Measurements from ENCODE around the gene TMIE.
A peak's percentile ranks its signal among the peaks of the same experiment; 100 is the strongest.
"Not testable (repeated sequence)": the region's sequence is repeated elsewhere in the genome, so short reads cannot be mapped to it uniquely, and the experiment has no call there.

The TMIE gene

DNA sequence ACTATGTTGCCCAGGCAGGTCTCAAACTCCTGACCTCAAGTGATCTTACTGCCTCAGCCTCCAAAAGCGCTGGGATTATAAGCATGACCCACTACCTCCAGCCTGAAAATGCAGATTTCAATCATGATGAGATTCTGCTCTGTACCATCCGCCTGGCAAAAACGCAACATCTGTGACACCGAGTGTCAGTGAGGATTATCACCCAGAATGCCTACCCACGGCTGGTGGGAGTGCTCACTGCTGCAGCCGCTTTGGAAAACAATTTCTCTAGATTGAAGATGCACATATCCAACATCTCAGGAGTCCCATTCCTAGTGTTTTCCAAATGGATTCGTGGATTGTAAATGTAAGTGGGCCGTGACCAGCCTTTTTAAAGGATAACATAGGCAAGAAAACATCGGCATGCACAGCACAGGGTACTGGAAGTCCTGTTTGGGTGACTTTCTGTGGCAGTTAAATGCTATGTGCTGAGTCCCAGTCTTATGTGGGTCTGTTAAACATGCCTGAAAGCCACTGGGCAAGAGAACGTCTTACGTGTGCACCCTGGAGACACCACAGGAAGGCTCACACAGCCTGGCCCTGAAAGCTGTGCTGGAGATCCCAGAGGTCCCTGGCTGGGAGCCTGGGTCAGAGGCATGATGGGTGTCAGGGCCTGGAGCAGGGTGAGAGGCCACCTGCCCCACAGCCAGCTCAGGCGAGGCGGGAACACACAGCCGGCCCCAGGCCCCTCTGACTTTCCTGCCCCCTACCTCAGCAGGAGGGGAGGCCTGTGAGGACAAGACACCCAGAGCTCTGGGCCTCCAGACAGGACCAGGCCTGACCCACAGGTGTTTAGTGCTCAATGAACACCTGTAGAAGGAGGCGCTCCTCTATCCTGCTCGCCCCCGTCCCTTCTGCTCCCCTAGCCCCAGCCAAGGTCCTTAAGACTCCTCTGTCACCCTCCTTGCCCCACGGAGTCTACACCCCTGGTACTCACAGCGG, 15.6 kb downstream of the TMIE start:
- FAIRE-seq (no peak), DNase-seq (ENCODE audit: extremely low spot score, insufficient read length, low read depth) (no peak)

DNA sequence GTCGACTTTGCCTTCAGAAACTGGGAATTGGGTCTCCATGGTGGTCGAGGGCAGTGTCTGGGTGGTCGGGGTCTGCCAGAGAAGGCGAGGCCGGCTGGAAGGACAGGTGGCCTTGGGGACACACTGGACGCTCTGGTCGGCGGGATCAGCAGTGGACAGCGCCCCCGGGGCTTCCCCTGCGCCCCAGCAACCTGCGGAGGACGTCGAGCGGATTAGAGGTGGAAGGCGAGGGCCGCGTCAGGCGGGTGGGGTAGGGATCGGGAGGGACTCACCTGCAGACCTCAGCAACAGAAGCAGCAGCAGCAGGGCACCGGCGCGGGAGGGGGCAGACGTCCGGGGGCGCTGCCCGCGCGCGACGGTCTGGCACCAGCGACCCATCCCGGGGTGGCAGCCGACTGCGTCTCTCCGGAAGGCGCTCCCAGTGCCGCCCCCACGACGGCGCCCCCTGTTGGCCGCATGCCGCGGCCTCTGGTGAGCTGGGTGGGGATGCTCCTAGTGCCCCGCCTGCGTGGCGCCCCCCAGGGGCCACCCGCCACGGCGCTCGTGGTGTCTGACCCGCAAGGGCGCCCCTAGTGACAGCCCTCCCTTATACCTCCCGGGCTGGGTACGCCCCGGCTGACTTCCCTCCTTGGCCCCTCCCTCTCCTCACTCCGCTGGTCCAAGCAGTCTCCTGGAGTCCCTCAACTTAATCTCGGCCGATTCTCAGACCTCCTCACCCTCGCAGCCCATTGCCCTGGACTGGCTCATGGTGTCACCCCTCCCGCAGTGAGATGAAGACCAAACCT, 16.4 kb downstream of the TMIE start, which contains the start of gene PRSS50:
TSS of gene PRSS50 (minus strand) at position 423 of the 785 bp plus-strand sequence. CDS start at position 378, 45 bp downstream.
- FAIRE-seq (no peak), DNase-seq (ENCODE audit: extremely low spot score, insufficient read length, low read depth) (no peak)

GRCh38 chr3:46719044-46719565, 17.9 kb downstream of the TMIE start:
- DNase-seq (ENCODE audit: extremely low spot score, insufficient read length, low read depth) (no peak), FAIRE-seq (no peak)

DNA sequence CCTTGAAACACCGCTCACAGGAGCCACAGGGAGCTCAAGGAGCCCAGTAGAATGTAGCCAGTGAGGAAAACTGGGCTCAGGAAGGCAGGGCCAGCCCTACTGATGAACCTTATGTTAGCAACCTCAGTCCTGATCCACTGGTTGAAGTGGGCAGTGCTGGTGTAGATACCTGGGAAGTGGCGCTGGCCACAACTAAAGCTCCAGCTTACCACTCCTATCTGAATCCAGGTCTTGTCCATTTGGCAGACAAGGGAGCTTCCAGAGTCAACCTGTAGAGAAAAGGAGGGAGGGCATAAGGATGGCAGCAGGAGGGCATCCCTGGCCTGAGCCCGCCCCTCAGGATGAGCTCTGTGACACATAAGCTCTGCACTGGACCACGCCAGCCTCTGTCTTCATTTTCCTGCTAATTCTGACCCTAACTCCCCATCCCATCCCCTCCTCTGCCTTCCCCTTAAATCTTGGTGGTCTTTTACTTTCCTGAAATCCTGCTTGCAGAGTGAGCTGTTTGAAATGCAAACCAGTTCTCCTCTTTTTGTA, 18.6 kb downstream of the TMIE start:
- DNase-seq (ENCODE audit: extremely low spot score, insufficient read length, low read depth) (no peak), FAIRE-seq (no peak)

DNA sequence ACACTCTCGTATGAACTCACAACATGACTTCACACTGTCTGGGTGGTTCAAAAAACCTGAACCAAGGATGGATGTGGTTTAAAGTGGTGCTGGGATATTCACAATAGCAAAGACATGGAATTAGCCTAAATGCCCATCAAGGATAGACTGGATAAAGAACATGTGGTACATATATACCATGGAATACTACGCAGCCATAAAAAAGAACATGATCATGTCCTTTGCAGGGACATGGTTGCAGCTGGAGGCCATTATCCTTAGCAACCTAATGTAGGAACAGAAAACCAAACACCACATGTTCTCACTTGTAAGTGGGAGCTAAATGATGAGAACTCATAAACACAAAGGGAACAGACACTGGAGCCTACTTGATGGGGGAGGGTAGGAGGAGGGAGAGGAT, 19.8 kb downstream of the TMIE start:
- FAIRE-seq: no peak
- no peak for DNase-seq (ENCODE audit: extremely low spot score, insufficient read length, low read depth)

DNA sequence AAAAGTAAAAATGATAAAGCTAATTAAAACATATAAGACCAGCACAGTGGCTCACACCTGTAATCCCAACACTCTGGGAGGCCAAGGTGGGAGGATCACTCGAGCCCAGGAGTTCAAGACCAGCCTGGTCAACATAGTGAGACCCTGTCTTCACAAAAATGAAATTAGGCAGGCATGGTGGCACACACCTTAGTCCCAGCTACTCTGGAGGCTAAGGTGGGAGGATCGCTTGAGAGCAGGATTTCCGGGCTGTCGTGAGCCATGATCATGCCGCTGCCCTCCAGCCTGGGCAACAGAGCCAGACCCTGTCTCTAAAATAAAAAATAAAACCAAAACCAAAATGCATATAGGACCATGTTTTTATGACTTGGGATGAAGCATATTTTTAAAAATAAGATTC, 21.3 kb downstream of the TMIE start:
- DNase-seq (ENCODE audit: extremely low spot score, insufficient read length, low read depth): no peak
- FAIRE-seq: no peak

DNA sequence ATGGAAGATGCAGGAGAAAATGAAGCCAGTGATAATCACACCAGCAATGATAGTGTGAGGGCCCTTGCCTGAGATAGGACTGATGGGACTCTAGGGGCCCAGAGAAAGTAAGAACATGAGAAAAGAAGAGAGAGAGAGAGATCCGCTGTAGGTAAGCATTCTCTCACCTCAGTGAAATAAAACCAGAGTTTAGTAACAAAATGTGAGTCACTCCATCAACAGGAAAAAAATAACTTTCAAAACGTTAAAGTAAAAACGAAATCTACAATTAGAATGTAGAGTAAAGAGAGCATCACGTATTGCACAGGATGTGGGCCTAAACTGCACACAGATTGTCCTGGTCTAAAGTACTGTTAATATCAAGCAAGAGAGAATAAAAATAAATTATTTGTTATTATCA, 23.2 kb downstream of the TMIE start:
- peak; percentile 35 for FAIRE-seq
- DNase-seq (ENCODE audit: extremely low spot score, insufficient read length, low read depth): no peak

DNA sequence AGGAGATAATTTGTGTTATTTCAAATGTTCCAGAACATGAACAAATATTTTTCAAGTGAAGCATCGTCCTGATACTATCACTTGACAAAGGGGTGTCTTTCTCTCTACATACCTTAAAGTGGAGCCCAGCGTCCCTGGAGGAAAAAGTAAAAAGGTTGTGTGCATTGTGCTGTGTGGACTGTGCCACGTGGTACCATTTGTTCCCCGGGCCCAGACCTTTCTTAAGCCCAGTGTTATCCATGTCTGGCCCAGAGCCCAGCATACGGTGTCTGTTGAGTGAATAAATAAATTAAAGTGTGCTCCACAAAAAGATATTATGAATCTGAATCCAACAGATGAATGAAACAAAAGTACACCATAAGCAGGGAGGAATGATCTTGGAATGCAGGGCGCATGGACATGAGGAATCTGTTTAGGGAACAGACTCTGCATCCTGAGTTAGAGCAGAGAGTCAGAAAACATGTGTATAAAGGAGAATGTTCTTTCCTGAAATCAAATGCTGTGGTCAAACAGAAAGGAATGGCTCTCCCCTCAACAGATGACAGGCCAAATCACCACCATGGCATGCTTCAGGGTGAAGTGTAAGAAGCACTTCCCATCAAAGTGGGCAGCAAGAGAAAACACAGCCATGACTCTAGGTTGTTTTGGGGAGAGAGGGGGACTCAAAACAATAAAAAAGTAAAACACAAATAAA, 24.6 kb downstream of the TMIE start:
- DNase-seq (ENCODE audit: extremely low spot score, insufficient read length, low read depth) (no peak), FAIRE-seq (no peak)

- DNase-seq (ENCODE audit: extremely low spot score, insufficient read length, low read depth) (no peak), FAIRE-seq (no peak)
Observed at GRCh38 chr3:46729038-46729437, 27.8 kb downstream of the TMIE start.

DNA sequence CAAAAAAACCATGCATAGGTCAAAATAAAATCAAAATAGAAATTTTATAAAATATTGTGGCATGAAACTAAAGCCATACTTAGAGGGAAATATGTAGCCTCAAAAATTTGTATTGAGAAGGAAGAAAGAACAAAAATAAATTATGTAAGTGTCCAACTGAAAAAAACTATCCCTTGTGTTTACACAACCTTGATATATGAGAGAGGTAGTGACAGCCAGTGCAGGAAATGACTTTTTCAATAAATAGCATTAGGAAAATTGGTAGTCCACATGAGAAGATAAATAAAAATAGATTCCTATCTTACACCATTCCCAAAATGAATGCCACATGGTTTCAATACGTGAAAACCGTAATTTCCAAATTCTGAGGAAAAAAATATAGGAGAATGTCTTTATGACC, 29.6 kb downstream of the TMIE start:
- FAIRE-seq (no peak), DNase-seq (ENCODE audit: extremely low spot score, insufficient read length, low read depth) (no peak)

GRCh38 chr3:46731795-46732194, 30.6 kb downstream of the TMIE start:
- peak; percentile 71 for FAIRE-seq

GRCh38 chr3:46733026-46733800, 32.0 kb downstream of the TMIE start:
- FAIRE-seq (no peak), DNase-seq (ENCODE audit: extremely low spot score, insufficient read length, low read depth) (no peak)

More at GRCh38 chr3:46731795-46732194, 30.6 kb downstream of the TMIE start:
- DNase-seq (ENCODE audit: extremely low spot score, insufficient read length, low read depth): no peak

DNA sequence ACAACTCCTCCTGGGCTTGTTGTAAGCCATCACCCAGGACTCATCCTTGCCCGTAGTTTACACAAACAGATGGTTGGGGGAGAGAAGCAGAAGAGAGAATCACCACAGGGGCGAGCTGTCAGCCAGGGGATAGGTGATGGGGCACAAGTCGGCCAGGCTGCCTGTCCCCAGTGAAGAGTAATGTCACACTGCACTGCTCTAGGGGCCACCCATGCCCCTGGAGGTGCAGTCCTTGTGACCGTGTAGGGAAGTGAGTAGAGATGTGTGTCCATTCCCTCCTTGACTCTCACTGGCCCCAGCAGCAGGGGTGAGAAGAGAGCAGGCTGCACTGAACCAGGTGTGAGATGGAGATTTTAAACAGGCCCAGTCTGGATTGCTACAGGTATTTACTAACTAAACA, 33.6 kb downstream of the TMIE start:
- no peak for FAIRE-seq
- no peak for DNase-seq (ENCODE audit: extremely low spot score, insufficient read length, low read depth)

- DNase-seq (ENCODE audit: extremely low spot score, insufficient read length, low read depth): no peak
- FAIRE-seq: no peak
Observed at GRCh38 chr3:46736006-46736872, 35.0 kb downstream of the TMIE start.

GRCh38 chr3:46737329-46737731, 36.1 kb downstream of the TMIE start:
- no peak for FAIRE-seq
- DNase-seq (ENCODE audit: extremely low spot score, insufficient read length, low read depth): no peak

DNA sequence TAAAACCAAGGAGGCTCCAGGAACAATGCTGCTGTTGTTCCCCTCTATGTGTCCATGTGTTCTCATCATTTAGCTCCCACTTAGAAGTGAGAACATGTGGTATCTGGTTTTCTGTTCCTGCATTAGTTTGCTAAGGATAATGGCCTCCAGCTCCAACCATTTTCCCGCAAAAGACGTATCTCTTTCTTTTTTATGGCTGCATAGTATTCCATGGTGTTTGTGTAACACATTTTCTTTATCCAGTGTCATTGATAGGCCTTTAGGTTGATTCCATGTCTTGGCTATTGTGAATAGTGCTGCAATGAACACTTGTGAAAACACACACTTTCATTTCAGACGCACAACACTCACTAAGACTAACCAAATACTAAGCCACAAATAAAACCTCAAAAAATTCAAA, 38.4 kb downstream of the TMIE start:
- FAIRE-seq; DNase-seq (ENCODE audit: extremely low spot score, insufficient read length, low read depth): not testable (repeated sequence)

DNA sequence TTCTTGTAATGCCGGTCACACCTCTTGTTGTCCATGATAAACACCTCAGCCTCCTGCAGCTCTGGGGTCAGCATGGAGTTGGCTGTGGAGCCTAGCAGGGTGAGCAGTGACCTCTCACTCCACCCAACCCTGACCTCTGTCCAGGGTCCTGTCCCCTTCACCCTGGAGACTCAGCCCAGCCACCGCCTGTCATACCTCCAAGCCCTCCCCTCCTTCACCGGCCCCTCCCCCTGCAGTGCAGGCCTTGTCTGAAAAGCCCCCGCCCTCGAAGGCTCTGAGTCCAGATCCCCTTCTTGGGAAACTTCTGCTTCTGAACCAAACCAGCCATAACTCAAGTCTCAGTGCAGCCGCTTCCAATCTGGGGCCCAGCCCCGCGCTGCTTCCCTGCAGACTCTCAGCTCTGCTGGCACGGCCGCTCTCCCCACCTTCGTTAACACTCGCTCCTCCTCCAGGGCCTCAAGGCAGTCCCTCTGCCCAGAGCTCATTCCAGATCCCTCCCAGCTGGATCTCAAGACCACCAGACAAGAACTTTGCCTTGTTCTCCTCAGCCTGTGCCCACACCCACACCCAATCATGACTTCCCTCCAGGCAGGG, 41.9 kb downstream of the TMIE start:
- FAIRE-seq (no peak), DNase-seq (ENCODE audit: extremely low spot score, insufficient read length, low read depth) (no peak)

- FAIRE-seq: no peak
- DNase-seq (ENCODE audit: extremely low spot score, insufficient read length, low read depth): no peak
Observed at GRCh38 chr3:46746711-46747110, 45.5 kb downstream of the TMIE start.
